K562 (cell line): ENCODE results near the gene EFHC2. TPM values are rescaled to one million over a fixed set of nuclear protein-coding genes. Genes with fewer than 3 reads are reported as not detected.

Source experiments
- ARHGAP35 ChIP-seq: fragments of 450-650 bp; IDR thresholded peaks from 2 replicates; pipeline ENCODE4 v1.6.1; 2018; ENCODE audit not compliant: partially characterized antibody
- ATF1 ChIP-seq, 2 experiments: fragments of 450-650 bp in 1 of 2; IDR thresholded peaks; 2 replicates each; pipeline ENCODE4 v1.6.1; 2016; ENCODE audit warnings: missing compliant biosample characterization in 1 of 2, missing genetic modification characterization in 1 of 2
- ATF7 ChIP-seq: fragments of 450-650 bp; IDR thresholded peaks from 2 replicates; pipeline ENCODE4 v1.7.1; 2014; ENCODE audit warnings: mild to moderate bottlenecking, moderate library complexity
- DMBX1 ChIP-seq: fragments of 250-450 bp; sonication (Bioruptor Pico); IDR thresholded peaks from 2 replicates; pipeline ENCODE4 v1.8.0; 2022; ENCODE audit warnings: inconsistent platforms, mild to moderate bottlenecking, moderate library complexity, borderline replicate concordance
- GABPB1 ChIP-seq: sonication (generic); formaldehyde crosslinking; IDR thresholded peaks from 2 replicates; pipeline ENCODE4 v1.8.0; 2022; ENCODE audit warnings: mild to moderate bottlenecking, missing genetic modification reagents
- GTF2E2 ChIP-seq: fragments of 200-800 bp; sonication (Bioruptor generic); IDR thresholded peaks from 2 replicates; pipeline ENCODE4 v1.6.1; 2016; ENCODE audit warnings: missing genetic modification characterization, missing compliant biosample characterization
- HMGN3 ChIP-seq: IDR thresholded peaks from 2 replicates; pipeline ENCODE4 v1.6.1; 2011; ENCODE audit warnings: borderline replicate concordance, low read depth, mild to moderate bottlenecking, mixed read lengths, low read length; ENCODE audit not compliant: insufficient read length; ENCODE audit errors: extremely low read depth
- KLF16 ChIP-seq: IDR thresholded peaks from 2 replicates; pipeline ENCODE4 v1.6.1; 2016; ENCODE audit warnings: antibody characterized with exemption
- MEF2A ChIP-seq: IDR thresholded peaks from 2 replicates; pipeline ENCODE4 v1.6.1; 2011; ENCODE audit warnings: low read depth, mild to moderate bottlenecking, low read length, moderate library complexity; ENCODE audit not compliant: control insufficient read depth
- MITF ChIP-seq: IDR thresholded peaks from 2 replicates; pipeline ENCODE4 v1.6.1; 2014; ENCODE audit warnings: antibody characterized with exemption
- MTA3 ChIP-seq: fragments of 450-650 bp; formaldehyde crosslinking; IDR thresholded peaks from 2 replicates; pipeline ENCODE4 v1.6.1; 2017; ENCODE audit warnings: mild to moderate bottlenecking, borderline replicate concordance
- NR2C2 ChIP-seq, 2 experiments: fragments of 200-800 bp in 1 of 2; sonication (Bioruptor generic) in 1 of 2; sonication (generic) in 1 of 2; formaldehyde crosslinking in 1 of 2; IDR thresholded peaks; 2 replicates each; pipeline versions ENCODE4 v1.6.1 to v1.8.0; 2016 to 2022; ENCODE audit warnings: mild to moderate bottlenecking in 1 of 2, missing compliant biosample characterization in 1 of 2, missing genetic modification characterization in 1 of 2, missing genetic modification reagents in 1 of 2
- NRF1 ChIP-seq, 2 experiments: fragments of 450-650 bp; IDR thresholded peaks in 1 of 2; conservative IDR thresholded peaks in 1 of 2; 2 replicates each; pipeline ENCODE4 v1.6.1; 2014; ENCODE audit warnings: mild to moderate bottlenecking in 2 of 2
- RB1 ChIP-seq: fragments of 450-650 bp; IDR thresholded peaks from 2 replicates; pipeline ENCODE4 v1.6.1; 2017; ENCODE audit warnings: low read depth, mild to moderate bottlenecking
- UBTF ChIP-seq, 2 experiments: IDR thresholded peaks; 2 replicates each; pipeline ENCODE4 v1.6.1; 2012; ENCODE audit warnings: improper control_type of control experiment in 2 of 2, low read depth in 2 of 2, low read length in 2 of 2, borderline replicate concordance in 1 of 2
- ZBTB7A ChIP-seq: IDR thresholded peaks from 2 replicates; pipeline ENCODE4 v1.6.1; 2011; ENCODE audit warnings: low read depth, mild to moderate bottlenecking, low read length, moderate library complexity, borderline replicate concordance; ENCODE audit not compliant: control insufficient read depth
- ZFP36 ChIP-seq: fragments of 150-350 bp; IDR thresholded peaks from 2 replicates; pipeline ENCODE4 v1.6.1; 2018; ENCODE audit warnings: low read length, low read depth; ENCODE audit not compliant: partially characterized antibody
- ZNF274 ChIP-seq: IDR thresholded peaks from 2 replicates; pipeline ENCODE4 v1.6.1; 2011; ENCODE audit warnings: low read depth, mild to moderate bottlenecking, low read length, moderate library complexity, borderline replicate concordance
- polyA plus RNA-seq, 8 experiments: library from polyadenylated mRNA; depleted of rRNA in 4 of 8; stranded (reverse) in 5 of 8; unstranded in 3 of 8; fragments of >200 nt; fragmentation: Nextera tagmentation in 2 of 8; fragmentation: Illumina TruSeq in 1 of 8; extraction: Ambion mirVana in 2 of 8; extraction: Trizol in 1 of 8; gene quantifications; 2 replicates each; pipeline versions ENCODE4 v1.2.1 to v1.2.3, GENCODE V29; 2011 to 2014; ENCODE audit warnings: inconsistent platforms in 1 of 8, missing spikeins in 1 of 8
- total RNA-seq, 7 experiments: library from RNA; depleted of rRNA in 6 of 7; stranded (reverse); fragments of >200 nt in 6 of 7; fragmentation: Illumina TruSeq in 2 of 7; extraction: Trizol in 2 of 7; gene quantifications; 2 replicates each; pipeline versions ENCODE4 v1.2.1 to v1.2.3, GENCODE V29; 2011 to 2021; ENCODE audit warnings: low replicate concordance in 1 of 7
- TF ChIP-seq, protein P1 (sequence below), 2 experiments: fragments of 450-650 bp in 1 of 2; IDR thresholded peaks; 2 replicates each; pipeline ENCODE4 v1.6.1; 2011 to 2017; ENCODE audit warnings: low read depth in 2 of 2, antibody characterized with exemption in 1 of 2, borderline replicate concordance in 1 of 2, low read length in 1 of 2, mild to moderate bottlenecking in 1 of 2, mixed read lengths in 1 of 2; ENCODE audit not compliant: control insufficient read depth in 1 of 2

EFHC2 gene
- total and polyA plus RNA-seq, 9 of the 15 experiments (the other 6 are each of a cell fraction or from before 2014, with no cell fraction given) = 1.3 to 8.1 (median 3.0) TPM

DNA sequence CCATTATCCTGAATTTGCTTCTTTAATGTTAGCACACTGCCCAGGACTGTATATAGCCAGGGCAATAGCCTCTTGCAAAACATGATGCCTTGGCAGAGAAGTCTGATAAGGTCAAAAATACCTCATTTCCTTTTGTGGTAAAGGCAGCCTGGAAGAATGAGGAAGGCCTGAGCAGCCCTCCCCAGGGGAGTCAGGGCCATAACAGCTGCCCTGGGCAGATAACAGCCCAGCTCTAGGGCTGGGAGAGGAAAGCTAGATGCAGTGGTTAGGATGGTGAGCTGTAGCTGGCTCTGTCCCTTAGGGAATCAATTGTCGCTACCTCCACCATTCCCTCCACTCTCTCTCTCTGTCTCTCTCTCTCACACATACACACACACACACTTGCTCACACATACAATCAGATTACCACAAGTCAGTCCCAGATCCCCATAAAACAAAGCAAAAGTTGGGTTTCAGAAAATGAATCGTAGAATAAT lies 29.2 kb downstream of the EFHC2 start (continued):
- TF ChIP-seq, protein P1, sequence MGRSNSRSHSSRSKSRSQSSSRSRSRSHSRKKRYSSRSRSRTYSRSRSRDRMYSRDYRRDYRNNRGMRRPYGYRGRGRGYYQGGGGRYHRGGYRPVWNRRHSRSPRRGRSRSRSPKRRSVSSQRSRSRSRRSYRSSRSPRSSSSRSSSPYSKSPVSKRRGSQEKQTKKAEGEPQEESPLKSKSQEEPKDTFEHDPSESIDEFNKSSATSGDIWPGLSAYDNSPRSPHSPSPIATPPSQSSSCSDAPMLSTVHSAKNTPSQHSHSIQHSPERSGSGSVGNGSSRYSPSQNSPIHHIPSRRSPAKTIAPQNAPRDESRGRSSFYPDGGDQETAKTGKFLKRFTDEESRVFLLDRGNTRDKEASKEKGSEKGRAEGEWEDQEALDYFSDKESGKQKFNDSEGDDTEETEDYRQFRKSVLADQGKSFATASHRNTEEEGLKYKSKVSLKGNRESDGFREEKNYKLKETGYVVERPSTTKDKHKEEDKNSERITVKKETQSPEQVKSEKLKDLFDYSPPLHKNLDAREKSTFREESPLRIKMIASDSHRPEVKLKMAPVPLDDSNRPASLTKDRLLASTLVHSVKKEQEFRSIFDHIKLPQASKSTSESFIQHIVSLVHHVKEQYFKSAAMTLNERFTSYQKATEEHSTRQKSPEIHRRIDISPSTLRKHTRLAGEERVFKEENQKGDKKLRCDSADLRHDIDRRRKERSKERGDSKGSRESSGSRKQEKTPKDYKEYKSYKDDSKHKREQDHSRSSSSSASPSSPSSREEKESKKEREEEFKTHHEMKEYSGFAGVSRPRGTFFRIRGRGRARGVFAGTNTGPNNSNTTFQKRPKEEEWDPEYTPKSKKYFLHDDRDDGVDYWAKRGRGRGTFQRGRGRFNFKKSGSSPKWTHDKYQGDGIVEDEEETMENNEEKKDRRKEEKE (IDR thresholded peaks at IDR 0.05; ENCODE audit: borderline replicate concordance in 1 of 2, control insufficient read depth in 1 of 2, low read depth in 2 of 2, low read length in 1 of 2) = 0 out of 4 replicates have a peak, but pooled peaks of 1 of the 2 experiments have one; percentile 66
- TF ChIP-seq RB1 (0 out of 2 replicates have a peak, but pooled peaks have one; percentile 22), GABPB1 (CRISPR knock-in tag) (peak; percentile 63; the same call in 1 of the 2 replicates), ARHGAP35 (no peak), MITF (peak; percentile 61; the same call in 1 of the 2 replicates), MEF2A (0 out of 2 replicates have a peak, but pooled peaks have one; percentile 50), ZBTB7A (no peak), GTF2E2 (tag) (peak; percentile 48; the same call in 1 of the 2 replicates), NRF1 (conservative IDR thresholded peaks at IDR 0.05 in 1 of 2, IDR thresholded peaks at IDR 0.05 in 1 of 2) (peak; percentile 44 to 64; a peak in 3 of 4 replicates), ATF1 (CRISPR knock-in tag; IDR thresholded peaks at IDR 0.05) (no peak), ATF1 (tag; IDR thresholded peaks at IDR 0.05) (peak; percentile 81), NR2C2 (CRISPR knock-in tag; IDR thresholded peaks at IDR 0.05) (no peak), NR2C2 (tag; IDR thresholded peaks at IDR 0.05) (peak; percentile 56; the same call in 1 of the 2 replicates), UBTF (IDR thresholded peaks at IDR 0.05; ENCODE audit: borderline replicate concordance in 1 of 2, low read depth in 2 of 2, low read length in 2 of 2) (0 out of 4 replicates have a peak, but pooled peaks of 1 of the 2 experiments have one; percentile 38), ZFP36 (peak; percentile 31), KLF16 (peak; percentile 95), DMBX1 (CRISPR knock-in tag) (peak; percentile 61; the same call in 1 of the 2 replicates), ATF7 (peak; percentile 95), HMGN3 (peak; percentile 69), ZNF274 (no peak), MTA3 (peak; percentile 69)
